WTC11 (cell line): Measurements from ENCODE around the gene EIF3L. TPM values are rescaled to one million over a fixed set of nuclear protein-coding genes. Genes with fewer than 3 reads are reported as not detected.
A peak's percentile ranks its signal among the peaks of the same experiment; 100 is the strongest.

ENCODE experiments used
- ATAC-seq: fragments of 200-7000 bp; cut with Tn5 transposase; 2 replicates; pipeline ENCODE4 v1.10.0; 2021; ENCODE audit warnings: mild to moderate bottlenecking, moderate library complexity
- CTCF ChIA-PET: fragments of 300-600 bp; sonication (Branson Sonifier 250); formaldehyde crosslinking; loops from one replicate; lab custom pipeline; 2021; ENCODE audit warnings: antibody characterized with exemption; lab: Charles Lee
- POLR2A ChIA-PET: fragments of 350-600 bp; sonication (Branson Sonifier 250); formaldehyde crosslinking; loops from one replicate; lab custom pipeline; 2021; ENCODE audit warnings: antibody characterized with exemption; lab: Charles Lee
- DNase-seq: peaks from one replicate; pipeline ENCODE4 v3.0.0; 2021; ENCODE audit warnings: low spot score
- H3K27ac Mint-ChIP-seq: 2 replicates; pipeline ENCODE4 v1.8.0; 2021; ENCODE audit warnings: mixed read lengths
- H3K27me3 Mint-ChIP-seq: 2 replicates; pipeline ENCODE4 v1.8.0; 2021; ENCODE audit warnings: low read depth, mild to moderate bottlenecking, moderate library complexity, mixed read lengths
- H3K36me3 Mint-ChIP-seq: 2 replicates; pipeline ENCODE4 v1.8.0; 2021; ENCODE audit warnings: mixed read lengths
- H3K4me1 Mint-ChIP-seq: 2 replicates; pipeline ENCODE4 v1.8.0; 2022; ENCODE audit warnings: mixed read lengths
- H3K4me3 Mint-ChIP-seq: 2 replicates; pipeline ENCODE4 v1.8.0; 2021; ENCODE audit warnings: mild to moderate bottlenecking, moderate library complexity, mixed read lengths
- H3K9me3 Mint-ChIP-seq: 2 replicates; pipeline ENCODE4 v1.8.0; 2021; ENCODE audit warnings: mixed read lengths
- GABPB1 ChIP-seq: sonication (generic); formaldehyde crosslinking; IDR thresholded peaks from 2 replicates; pipeline ENCODE4 v1.8.1; 2023; ENCODE audit warnings: mild to moderate bottlenecking, missing genetic modification reagents
- GRHL2 ChIP-seq: fragments of 250-450 bp; sonication (Bioruptor Pico); IDR thresholded peaks from 2 replicates; pipeline ENCODE4 v1.8.0; 2022; ENCODE audit warnings: mild to moderate bottlenecking, moderate library complexity; ENCODE audit not compliant: insufficient replicate concordance, severe bottlenecking
- NFE2L1 ChIP-seq: sonication (generic); formaldehyde crosslinking; IDR thresholded peaks from 2 replicates; pipeline ENCODE4 v1.8.1; 2023; ENCODE audit warnings: missing genetic modification reagents
- NR2C2 ChIP-seq: sonication (generic); formaldehyde crosslinking; IDR thresholded peaks from 2 replicates; pipeline ENCODE4 v1.8.0; 2022; ENCODE audit warnings: mild to moderate bottlenecking, missing genetic modification reagents
- SMAD4 ChIP-seq: sonication (generic); formaldehyde crosslinking; IDR thresholded peaks from 2 replicates; pipeline ENCODE4 v1.8.0; 2022; ENCODE audit warnings: mild to moderate bottlenecking, missing genetic modification reagents
- TCF7 ChIP-seq: sonication (generic); formaldehyde crosslinking; IDR thresholded peaks from 2 replicates; pipeline ENCODE4 v1.8.0; 2022; ENCODE audit warnings: mild to moderate bottlenecking, low read depth, missing genetic modification reagents, moderate library complexity
- ZNF219 ChIP-seq: sonication (generic); formaldehyde crosslinking; IDR thresholded peaks from 2 replicates; pipeline ENCODE4 v1.8.0; 2023; ENCODE audit warnings: missing genetic modification reagents, mild to moderate bottlenecking, borderline replicate concordance
- total RNA-seq: library from RNA; stranded (reverse); gene quantifications from 3 replicates; pipeline ENCODE4 v1.2.3, GENCODE V29; 2021
- TF ChIP-seq, protein P1 (sequence below): sonication (generic); formaldehyde crosslinking; IDR thresholded peaks from 2 replicates; pipeline ENCODE4 v1.8.1; 2023; ENCODE audit warnings: mild to moderate bottlenecking, missing genetic modification reagents
- TF ChIP-seq, protein P2 (sequence below): sonication (generic); formaldehyde crosslinking; IDR thresholded peaks from 2 replicates; pipeline ENCODE4 v1.8.0; 2022; ENCODE audit warnings: mild to moderate bottlenecking, missing genetic modification reagents
- TF ChIP-seq, protein P3 (sequence below): sonication (generic); formaldehyde crosslinking; IDR thresholded peaks from 2 replicates; pipeline ENCODE4 v1.8.0; 2022; ENCODE audit warnings: mild to moderate bottlenecking, missing genetic modification reagents
- TF ChIP-seq, protein P4 (sequence below): sonication (generic); formaldehyde crosslinking; IDR thresholded peaks from 2 replicates; pipeline ENCODE4 v1.8.1; 2023; ENCODE audit warnings: mild to moderate bottlenecking, missing genetic modification reagents, moderate library complexity
- TF ChIP-seq, protein P5 (sequence below): sonication (generic); formaldehyde crosslinking; IDR thresholded peaks from 2 replicates; pipeline ENCODE4 v1.8.0; 2023; ENCODE audit warnings: missing genetic modification reagents

Gene EIF3L
- total RNA-seq, 1 experiment from 2014 or later = 611 TPM

DNA sequence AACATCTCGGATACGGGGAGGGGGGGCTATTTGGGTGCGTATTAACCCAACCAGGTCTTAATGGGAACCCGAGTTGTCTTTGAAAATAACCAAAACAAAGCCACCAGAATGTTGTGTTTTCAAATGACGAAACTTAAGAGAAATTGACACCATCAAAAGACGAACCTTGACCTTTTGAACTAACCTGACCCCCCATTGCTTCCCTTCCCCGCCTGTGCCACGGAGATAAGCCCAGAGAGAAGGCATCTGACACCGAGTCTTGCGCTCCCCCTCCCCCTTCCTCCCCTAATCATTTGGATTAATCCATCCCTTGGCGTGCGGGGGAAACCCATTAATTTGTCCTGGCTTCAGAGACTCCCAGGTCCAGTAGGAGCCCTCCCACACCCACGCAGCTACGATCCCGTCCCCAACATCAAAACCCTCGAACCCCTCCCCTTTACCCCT is 46.0 kb upstream of the EIF3L start:
- POLR2A ChIA-PET = no interaction called here
- no peak overlapping the region for H3K27ac Mint-ChIP-seq
- H3K9me3 Mint-ChIP-seq = no peaks in the 10 kb centered on the region
- peak overlapping the region; percentile 81 for H3K4me3 Mint-ChIP-seq
- peaks cover 32% of the 10 kb centered on the region for H3K4me1 Mint-ChIP-seq
- peaks cover 80% of the 10 kb centered on the region for H3K27me3 Mint-ChIP-seq
- CTCF ChIA-PET = interaction anchor here (1.0 to 2.7 kb wide), 9 partner anchors 11 to 195 kb away, joined by 3 to 10 read pairs (median 4); partner anchors contain the start of genes GGA1 and PDXP
- TF ChIP-seq GRHL2 (CRISPR knock-in tag) = no peak
- TF ChIP-seq SMAD4 (CRISPR knock-in tag) = no peak
- TF ChIP-seq, protein P1, sequence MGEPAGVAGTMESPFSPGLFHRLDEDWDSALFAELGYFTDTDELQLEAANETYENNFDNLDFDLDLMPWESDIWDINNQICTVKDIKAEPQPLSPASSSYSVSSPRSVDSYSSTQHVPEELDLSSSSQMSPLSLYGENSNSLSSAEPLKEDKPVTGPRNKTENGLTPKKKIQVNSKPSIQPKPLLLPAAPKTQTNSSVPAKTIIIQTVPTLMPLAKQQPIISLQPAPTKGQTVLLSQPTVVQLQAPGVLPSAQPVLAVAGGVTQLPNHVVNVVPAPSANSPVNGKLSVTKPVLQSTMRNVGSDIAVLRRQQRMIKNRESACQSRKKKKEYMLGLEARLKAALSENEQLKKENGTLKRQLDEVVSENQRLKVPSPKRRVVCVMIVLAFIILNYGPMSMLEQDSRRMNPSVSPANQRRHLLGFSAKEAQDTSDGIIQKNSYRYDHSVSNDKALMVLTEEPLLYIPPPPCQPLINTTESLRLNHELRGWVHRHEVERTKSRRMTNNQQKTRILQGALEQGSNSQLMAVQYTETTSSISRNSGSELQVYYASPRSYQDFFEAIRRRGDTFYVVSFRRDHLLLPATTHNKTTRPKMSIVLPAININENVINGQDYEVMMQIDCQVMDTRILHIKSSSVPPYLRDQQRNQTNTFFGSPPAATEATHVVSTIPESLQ (CRISPR knock-in tag) = no peak
- no peak for TF ChIP-seq TCF7
- peak; percentile 96 for TF ChIP-seq GABPB1 (CRISPR knock-in tag)
- no peak for TF ChIP-seq NR2C2 (CRISPR knock-in tag)
- H3K36me3 Mint-ChIP-seq = no peaks in the 10 kb centered on the region
- ATAC-seq = no peak
- peak; percentile 53 for DNase-seq

DNA sequence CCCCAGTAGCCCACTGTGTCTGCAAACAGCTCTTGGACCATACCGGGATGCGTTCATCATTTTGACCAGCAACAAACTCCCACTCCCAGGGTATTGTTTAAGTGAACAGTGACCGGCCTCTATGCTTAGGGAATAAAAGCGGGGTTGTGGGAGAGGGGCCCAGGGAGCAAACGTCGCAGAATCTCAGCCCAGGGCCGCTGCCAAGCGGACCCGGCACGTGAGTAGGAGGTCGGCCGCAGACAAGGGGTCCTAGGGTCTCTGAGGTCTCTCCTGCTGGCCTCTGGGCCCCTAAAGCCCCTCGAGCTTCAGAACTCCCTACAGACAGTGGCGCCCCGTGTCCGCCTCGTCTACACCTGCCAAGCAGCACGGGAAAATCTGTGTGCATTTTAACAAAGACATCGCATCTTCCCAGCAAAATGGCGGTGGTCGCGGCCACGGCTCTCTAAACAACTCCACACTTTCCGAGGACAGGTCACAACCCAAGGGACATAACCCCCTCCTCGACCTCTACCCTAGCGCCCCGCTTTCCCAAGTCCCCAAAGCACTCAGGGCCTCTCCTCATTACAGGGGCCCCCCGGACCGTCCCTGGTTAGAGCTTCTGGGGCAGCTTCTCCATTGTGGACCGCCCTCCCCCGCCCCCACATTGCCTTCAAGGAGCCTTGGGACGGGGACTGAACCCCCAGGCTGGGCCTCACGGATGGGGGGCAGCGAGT is 45.4 kb upstream of the EIF3L start:
- TF ChIP-seq, protein P2, sequence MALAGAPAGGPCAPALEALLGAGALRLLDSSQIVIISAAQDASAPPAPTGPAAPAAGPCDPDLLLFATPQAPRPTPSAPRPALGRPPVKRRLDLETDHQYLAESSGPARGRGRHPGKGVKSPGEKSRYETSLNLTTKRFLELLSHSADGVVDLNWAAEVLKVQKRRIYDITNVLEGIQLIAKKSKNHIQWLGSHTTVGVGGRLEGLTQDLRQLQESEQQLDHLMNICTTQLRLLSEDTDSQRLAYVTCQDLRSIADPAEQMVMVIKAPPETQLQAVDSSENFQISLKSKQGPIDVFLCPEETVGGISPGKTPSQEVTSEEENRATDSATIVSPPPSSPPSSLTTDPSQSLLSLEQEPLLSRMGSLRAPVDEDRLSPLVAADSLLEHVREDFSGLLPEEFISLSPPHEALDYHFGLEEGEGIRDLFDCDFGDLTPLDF (CRISPR knock-in tag) = no peak
- TF ChIP-seq NFE2L1 (CRISPR knock-in tag) = 0 out of 2 replicates have a peak, but pooled peaks have one; percentile 21
- TF ChIP-seq, protein P3, sequence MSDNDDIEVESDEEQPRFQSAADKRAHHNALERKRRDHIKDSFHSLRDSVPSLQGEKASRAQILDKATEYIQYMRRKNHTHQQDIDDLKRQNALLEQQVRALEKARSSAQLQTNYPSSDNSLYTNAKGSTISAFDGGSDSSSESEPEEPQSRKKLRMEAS (CRISPR knock-in tag) = 0 out of 2 replicates have a peak, but pooled peaks have one; percentile 7
- TF ChIP-seq, protein P4, sequence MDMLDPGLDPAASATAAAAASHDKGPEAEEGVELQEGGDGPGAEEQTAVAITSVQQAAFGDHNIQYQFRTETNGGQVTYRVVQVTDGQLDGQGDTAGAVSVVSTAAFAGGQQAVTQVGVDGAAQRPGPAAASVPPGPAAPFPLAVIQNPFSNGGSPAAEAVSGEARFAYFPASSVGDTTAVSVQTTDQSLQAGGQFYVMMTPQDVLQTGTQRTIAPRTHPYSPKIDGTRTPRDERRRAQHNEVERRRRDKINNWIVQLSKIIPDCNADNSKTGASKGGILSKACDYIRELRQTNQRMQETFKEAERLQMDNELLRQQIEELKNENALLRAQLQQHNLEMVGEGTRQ (CRISPR knock-in tag) = peak; percentile 5; the same call in 1 of the 2 replicates
- Mint-ChIP-seq H3K27me3 (peaks cover 80% of the 10 kb centered on the region), H3K36me3 (no peaks in the 10 kb centered on the region), H3K4me3 (peak overlapping the region; percentile 81), H3K27ac (no peak overlapping the region), H3K9me3 (no peaks in the 10 kb centered on the region), H3K4me1 (peaks cover 37% of the 10 kb centered on the region)
- CTCF ChIA-PET = interaction anchor here (0.6 to 2.7 kb wide), 4 partner anchors 13 to 116 kb away, joined by 3 to 10 read pairs (median 6); no protein-coding TSS in a partner anchor
- POLR2A ChIA-PET = interaction anchor here (0.5 to 1.6 kb wide), 2 partner anchors 59 to 128 kb away, joined by 3 read pairs; partner anchors contain the start of gene LGALS1
- ATAC-seq (no peak), DNase-seq (no peak)

DNA sequence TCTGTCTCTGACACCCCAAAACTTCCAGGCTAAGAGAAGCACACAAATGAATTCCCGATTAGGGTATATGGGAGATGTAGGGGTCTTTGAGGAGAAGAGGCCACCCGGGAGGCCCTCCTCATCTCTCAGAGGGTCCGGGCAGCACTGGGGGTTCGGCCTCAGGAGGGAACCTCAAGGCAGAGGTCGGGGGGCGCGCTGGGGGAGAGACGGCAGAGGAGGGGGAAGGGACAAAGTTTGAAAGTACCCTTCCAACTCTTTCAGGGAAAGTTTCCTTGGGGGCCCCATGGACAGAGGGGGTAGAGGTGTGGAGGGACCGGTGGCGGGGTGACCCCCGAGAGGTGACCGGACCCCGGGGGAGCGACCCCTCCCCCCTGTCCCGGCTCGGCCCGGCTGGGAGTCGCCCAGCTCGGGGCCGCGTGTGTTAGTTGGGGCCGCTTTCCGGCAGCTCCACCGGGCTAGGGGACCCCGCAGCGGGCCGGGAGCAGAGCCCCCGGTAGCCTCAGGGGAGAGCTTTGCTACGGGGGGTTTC is 44.8 kb upstream of the EIF3L start:
- CTCF ChIA-PET = interaction anchor here (0.6 to 2.7 kb wide), 4 partner anchors 13 to 115 kb away, joined by 3 to 10 read pairs (median 5); no protein-coding TSS in a partner anchor
- no peak for ATAC-seq
- Mint-ChIP-seq H3K36me3 (no peaks in the 10 kb centered on the region), H3K4me3 (peak overlapping the region; percentile 81), H3K27me3 (peaks cover 80% of the 10 kb centered on the region), H3K4me1 (peaks cover 41% of the 10 kb centered on the region), H3K9me3 (no peaks in the 10 kb centered on the region), H3K27ac (no peak overlapping the region)
- POLR2A ChIA-PET = interaction anchor here (0.5 to 1.6 kb wide), 5 partner anchors 13 to 129 kb away, joined by 3 to 6 read pairs (median 4); partner anchors contain the start of genes ANKRD54 and LGALS1
- TF ChIP-seq ZNF219 (CRISPR knock-in tag) = 0 out of 2 replicates have a peak, but pooled peaks have one; percentile 5
- TF ChIP-seq, protein P5, sequence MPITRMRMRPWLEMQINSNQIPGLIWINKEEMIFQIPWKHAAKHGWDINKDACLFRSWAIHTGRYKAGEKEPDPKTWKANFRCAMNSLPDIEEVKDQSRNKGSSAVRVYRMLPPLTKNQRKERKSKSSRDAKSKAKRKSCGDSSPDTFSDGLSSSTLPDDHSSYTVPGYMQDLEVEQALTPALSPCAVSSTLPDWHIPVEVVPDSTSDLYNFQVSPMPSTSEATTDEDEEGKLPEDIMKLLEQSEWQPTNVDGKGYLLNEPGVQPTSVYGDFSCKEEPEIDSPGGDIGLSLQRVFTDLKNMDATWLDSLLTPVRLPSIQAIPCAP (CRISPR knock-in tag) = no peak
- no peak for DNase-seq
